ENCODE results near the gene EYA2. TPM values are rescaled to one million over a fixed set of nuclear protein-coding genes. Genes with fewer than 3 reads are reported as not detected.

The EYA2 gene
- total and polyA plus RNA-seq, 2 experiments from 2014 or later = 0.18 TPM; not detected in 1

DNA sequence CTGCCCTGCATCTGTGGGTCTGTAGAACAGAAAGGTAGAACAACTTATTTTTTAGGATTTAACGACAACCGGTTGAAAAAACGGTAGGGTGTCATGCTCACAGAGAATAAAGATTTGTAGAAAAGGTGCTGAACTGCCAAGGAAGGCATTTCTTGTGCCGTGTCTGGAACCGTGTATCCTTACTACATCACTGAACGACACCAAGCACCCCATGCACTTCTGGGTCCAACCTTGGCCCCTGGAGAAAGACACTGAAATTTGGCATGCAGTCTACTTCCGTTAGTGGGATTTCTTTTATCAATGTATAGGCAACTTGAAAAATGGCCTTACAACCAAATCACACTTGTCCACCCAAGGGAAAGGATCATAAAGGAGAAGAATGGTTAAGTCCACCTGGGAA is 316.4 kb downstream of the EYA2 start:
- no peak overlapping the region for H3K9ac ChIP-seq
- peaks cover 26% of the 10 kb centered on the region for H3K36me3 ChIP-seq (ENCODE audit: low read depth)
- no peaks in the 10 kb centered on the region for H3F3A ChIP-seq (ENCODE audit: insufficient read depth)
- H3K79me2 ChIP-seq (ENCODE audit: insufficient read depth) = peaks cover 9% of the 10 kb centered on the region; the same call in 1 of the 2 replicates
- H2AFZ ChIP-seq = no peak overlapping the region
- in situ Hi-C loops (cut with MboI) = no loop called here
- DNase-seq = no peak
- H3K27me3 ChIP-seq (replicated peaks; ENCODE audit: insufficient read depth) = no peaks in the 10 kb centered on the region
- H4K20me1 ChIP-seq (ENCODE audit: insufficient read depth) = no peaks in the 10 kb centered on the region
- 88 to 89% methylated on average over 7 of the region's 7 CpGs for WGBS, 2 experiments (ENCODE audit: low coverage in 1 of 2, low lambda C conversion rate in 2 of 2, missing lambda C conversion rate in 2 of 2)
- no peaks in the 10 kb centered on the region for H3K9me3 ChIP-seq (ENCODE audit: low read depth)
- H3K27ac ChIP-seq = no peak overlapping the region
- no peak overlapping the region for H3K4me2 ChIP-seq (ENCODE audit: unreplicated experiment)
- no peaks in the 10 kb centered on the region for H3K4me1 ChIP-seq (ENCODE audit: insufficient read depth)
- H3K9me2 ChIP-seq (ENCODE audit: insufficient read depth) = no peaks in the 10 kb centered on the region
- no peak overlapping the region for H3K4me3 ChIP-seq
- no peak for TF ChIP-seq EZH2 (IDR thresholded peaks at IDR 0.05; ENCODE audit: insufficient read depth, poor library complexity, severe bottlenecking)
- TF ChIP-seq EZH2phosphoT487 (IDR thresholded peaks at IDR 0.05; ENCODE audit: insufficient read depth, low read depth) = no peak

DNA sequence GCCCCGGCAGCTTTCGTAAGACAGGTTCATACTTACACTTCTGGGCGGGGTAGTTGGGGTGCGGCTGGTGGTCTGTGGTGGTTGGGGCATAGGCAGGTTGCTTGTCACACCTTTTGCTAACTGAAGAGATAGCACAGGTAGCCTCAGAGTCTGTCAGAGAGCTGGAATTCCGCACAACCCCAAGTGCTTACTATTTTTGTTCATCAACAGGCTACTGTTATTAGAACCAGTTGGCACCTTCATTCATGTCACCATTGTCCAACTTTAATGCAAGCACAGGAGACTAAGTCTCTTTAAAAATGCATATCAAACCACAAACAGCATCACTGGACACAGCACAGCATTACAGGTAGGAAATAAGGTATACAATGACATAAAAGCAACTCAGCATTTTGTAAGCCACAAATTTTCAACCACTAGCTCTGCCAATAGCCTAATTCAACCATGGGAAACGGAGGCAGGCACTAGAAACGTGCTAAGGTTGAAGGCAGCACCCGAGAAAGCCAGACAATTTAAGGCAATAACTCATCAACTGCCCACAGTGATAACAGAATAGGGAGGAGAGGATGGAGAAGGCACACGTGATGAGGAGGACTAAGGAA is 318.1 kb downstream of the EYA2 start:
- Histone ChIP-seq H3F3A (ENCODE audit: insufficient read depth) (no peaks in the 10 kb centered on the region), H3K4me3 (no peak overlapping the region), H3K36me3 (ENCODE audit: low read depth) (peaks cover 26% of the 10 kb centered on the region), H3K27ac (no peak overlapping the region), H3K4me1 (ENCODE audit: insufficient read depth) (no peaks in the 10 kb centered on the region), H3K9me3 (ENCODE audit: low read depth) (no peaks in the 10 kb centered on the region), H3K79me2 (ENCODE audit: insufficient read depth) (peaks cover 9% of the 10 kb centered on the region; the same call in 1 of the 2 replicates), H3K27me3 (replicated peaks; ENCODE audit: insufficient read depth) (no peaks in the 10 kb centered on the region), H2AFZ (no peak overlapping the region), H3K9ac (no peak overlapping the region), H3K4me2 (ENCODE audit: unreplicated experiment) (no peak overlapping the region), H4K20me1 (ENCODE audit: insufficient read depth) (no peaks in the 10 kb centered on the region), H3K9me2 (ENCODE audit: insufficient read depth) (no peaks in the 10 kb centered on the region)
- WGBS, 2 experiments (ENCODE audit: low coverage in 1 of 2, low lambda C conversion rate in 2 of 2, missing lambda C conversion rate in 2 of 2) = 92 to 93% methylated on average over 9 of the region's 9 CpGs
- in situ Hi-C loops (cut with MboI) = no loop called here
- no peak for DNase-seq
- no peak for TF ChIP-seq EZH2phosphoT487 (IDR thresholded peaks at IDR 0.05; ENCODE audit: insufficient read depth, low read depth)
- TF ChIP-seq EZH2 (IDR thresholded peaks at IDR 0.05; ENCODE audit: insufficient read depth, poor library complexity, severe bottlenecking) = no peak

DNA sequence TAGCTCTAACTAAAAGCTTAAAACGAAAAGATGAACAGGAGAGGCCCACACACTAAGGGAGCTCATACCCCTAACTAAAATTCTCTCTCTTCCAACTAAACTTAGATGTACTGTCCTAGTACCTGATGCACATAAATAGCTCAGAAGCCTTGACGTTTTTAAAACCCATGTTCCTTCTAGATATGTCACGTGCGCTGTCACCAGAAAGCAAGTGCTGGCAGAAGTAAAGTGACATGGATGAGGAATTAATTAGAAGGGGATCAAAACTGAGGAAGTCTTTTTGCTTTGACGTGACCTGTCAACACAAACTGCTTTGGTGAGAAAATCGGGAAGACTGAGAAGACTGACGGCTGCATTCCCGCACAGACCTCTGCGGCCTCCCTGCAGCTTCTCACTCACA is 319.3 kb downstream of the EYA2 start:
- Histone ChIP-seq H3K4me2 (ENCODE audit: unreplicated experiment) (no peak overlapping the region), H3K9me3 (ENCODE audit: low read depth) (no peaks in the 10 kb centered on the region), H3K79me2 (ENCODE audit: insufficient read depth) (peaks cover 19% of the 10 kb centered on the region; the same call in 1 of the 2 replicates), H3K9me2 (ENCODE audit: insufficient read depth) (no peaks in the 10 kb centered on the region), H3K27ac (no peak overlapping the region), H4K20me1 (ENCODE audit: insufficient read depth) (no peaks in the 10 kb centered on the region), H3K27me3 (replicated peaks; ENCODE audit: insufficient read depth) (no peaks in the 10 kb centered on the region), H3K4me3 (no peak overlapping the region), H3K4me1 (ENCODE audit: insufficient read depth) (no peaks in the 10 kb centered on the region), H2AFZ (no peak overlapping the region), H3K36me3 (ENCODE audit: low read depth) (peaks cover 26% of the 10 kb centered on the region), H3F3A (ENCODE audit: insufficient read depth) (no peaks in the 10 kb centered on the region), H3K9ac (no peak overlapping the region)
- TF ChIP-seq EZH2 (IDR thresholded peaks at IDR 0.05; ENCODE audit: insufficient read depth, poor library complexity, severe bottlenecking) = no peak
- no peak for TF ChIP-seq EZH2phosphoT487 (IDR thresholded peaks at IDR 0.05; ENCODE audit: insufficient read depth, low read depth)
- in situ Hi-C loops (cut with MboI) = no loop called here
- WGBS, 2 experiments (ENCODE audit: low coverage in 1 of 2, low lambda C conversion rate in 2 of 2, missing lambda C conversion rate in 2 of 2) = 77 to 79% methylated on average over 9 of the region's 9 CpGs
- DNase-seq = no peak

DNA sequence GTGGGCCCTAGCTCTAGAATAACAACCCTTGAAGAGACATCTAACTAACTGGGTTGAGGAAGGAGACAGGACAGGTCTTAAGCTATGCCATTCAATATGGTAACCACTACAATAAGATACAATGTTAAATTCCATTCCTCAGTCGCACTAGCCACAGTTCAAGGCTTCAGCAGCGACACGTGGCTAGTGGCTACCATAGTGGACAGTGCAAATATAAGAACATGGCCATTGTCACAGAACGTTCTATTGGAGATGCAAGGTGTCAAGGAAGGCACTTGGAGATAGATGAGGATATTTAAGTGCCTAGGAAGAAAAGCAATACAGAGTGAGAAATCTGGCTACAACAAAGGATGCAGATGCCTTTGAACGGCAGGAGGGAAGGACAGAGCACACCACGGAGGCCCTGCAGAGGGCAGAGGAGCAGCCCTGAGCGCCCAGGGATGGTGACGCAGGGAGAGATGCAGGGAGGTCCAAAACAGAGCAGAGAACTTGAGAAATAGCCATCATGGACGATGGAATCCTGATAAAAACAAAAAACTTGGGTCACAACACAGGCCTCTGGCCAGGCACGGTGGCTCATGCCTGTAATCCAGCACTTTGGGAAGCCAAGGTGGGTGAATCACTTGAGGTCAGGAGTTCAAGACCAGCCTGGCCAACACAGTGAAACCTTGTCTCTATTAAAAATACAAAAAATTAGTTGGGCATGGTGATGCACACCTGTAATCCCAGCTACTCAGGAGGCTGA is 321.2 kb downstream of the EYA2 start:
- TF ChIP-seq EZH2 (IDR thresholded peaks at IDR 0.05; ENCODE audit: insufficient read depth, poor library complexity, severe bottlenecking) = no peak
- Histone ChIP-seq H3K4me1 (ENCODE audit: insufficient read depth) (no peaks in the 10 kb centered on the region), H3K9me3 (ENCODE audit: low read depth) (no peaks in the 10 kb centered on the region), H3K4me3 (no peak overlapping the region), H2AFZ (no peak overlapping the region), H3K9me2 (ENCODE audit: insufficient read depth) (no peaks in the 10 kb centered on the region), H3K27ac (no peak overlapping the region), H3F3A (ENCODE audit: insufficient read depth) (no peaks in the 10 kb centered on the region), H3K27me3 (replicated peaks; ENCODE audit: insufficient read depth) (no peaks in the 10 kb centered on the region), H3K9ac (no peak overlapping the region), H4K20me1 (ENCODE audit: insufficient read depth) (no peaks in the 10 kb centered on the region), H3K36me3 (ENCODE audit: low read depth) (peaks cover 13% of the 10 kb centered on the region; the same call in 1 of the 2 replicates), H3K79me2 (ENCODE audit: insufficient read depth) (peaks cover 19% of the 10 kb centered on the region; the same call in 1 of the 2 replicates), H3K4me2 (ENCODE audit: unreplicated experiment) (no peak overlapping the region)
- in situ Hi-C loops (cut with MboI) = no loop called here
- WGBS, 2 experiments (ENCODE audit: low coverage in 1 of 2, low lambda C conversion rate in 2 of 2, missing lambda C conversion rate in 2 of 2) = 81 to 84% methylated on average over 10 of the region's 10 CpGs
- DNase-seq = peak; percentile 15

Data from GM23248 (cell line).